ENCODE measurements around the gene NOL6. TPM values are rescaled to one million over a fixed set of nuclear protein-coding genes. Genes with fewer than 3 reads are reported as not detected.
A peak's percentile ranks its signal among the peaks of the same experiment; 100 is the strongest.
"Not testable (repeated sequence)": the region's sequence is repeated elsewhere in the genome, so short reads cannot be mapped to it uniquely, and the experiment has no call there.

Gene NOL6, protein sequence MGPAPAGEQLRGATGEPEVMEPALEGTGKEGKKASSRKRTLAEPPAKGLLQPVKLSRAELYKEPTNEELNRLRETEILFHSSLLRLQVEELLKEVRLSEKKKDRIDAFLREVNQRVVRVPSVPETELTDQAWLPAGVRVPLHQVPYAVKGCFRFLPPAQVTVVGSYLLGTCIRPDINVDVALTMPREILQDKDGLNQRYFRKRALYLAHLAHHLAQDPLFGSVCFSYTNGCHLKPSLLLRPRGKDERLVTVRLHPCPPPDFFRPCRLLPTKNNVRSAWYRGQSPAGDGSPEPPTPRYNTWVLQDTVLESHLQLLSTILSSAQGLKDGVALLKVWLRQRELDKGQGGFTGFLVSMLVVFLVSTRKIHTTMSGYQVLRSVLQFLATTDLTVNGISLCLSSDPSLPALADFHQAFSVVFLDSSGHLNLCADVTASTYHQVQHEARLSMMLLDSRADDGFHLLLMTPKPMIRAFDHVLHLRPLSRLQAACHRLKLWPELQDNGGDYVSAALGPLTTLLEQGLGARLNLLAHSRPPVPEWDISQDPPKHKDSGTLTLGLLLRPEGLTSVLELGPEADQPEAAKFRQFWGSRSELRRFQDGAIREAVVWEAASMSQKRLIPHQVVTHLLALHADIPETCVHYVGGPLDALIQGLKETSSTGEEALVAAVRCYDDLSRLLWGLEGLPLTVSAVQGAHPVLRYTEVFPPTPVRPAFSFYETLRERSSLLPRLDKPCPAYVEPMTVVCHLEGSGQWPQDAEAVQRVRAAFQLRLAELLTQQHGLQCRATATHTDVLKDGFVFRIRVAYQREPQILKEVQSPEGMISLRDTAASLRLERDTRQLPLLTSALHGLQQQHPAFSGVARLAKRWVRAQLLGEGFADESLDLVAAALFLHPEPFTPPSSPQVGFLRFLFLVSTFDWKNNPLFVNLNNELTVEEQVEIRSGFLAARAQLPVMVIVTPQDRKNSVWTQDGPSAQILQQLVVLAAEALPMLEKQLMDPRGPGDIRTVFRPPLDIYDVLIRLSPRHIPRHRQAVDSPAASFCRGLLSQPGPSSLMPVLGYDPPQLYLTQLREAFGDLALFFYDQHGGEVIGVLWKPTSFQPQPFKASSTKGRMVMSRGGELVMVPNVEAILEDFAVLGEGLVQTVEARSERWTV
- total RNA-seq (17.2 and 20.6 TPM in 2 replicates), polyA plus RNA-seq (9.0 and 18.6 TPM in 2 replicates)

DNA sequence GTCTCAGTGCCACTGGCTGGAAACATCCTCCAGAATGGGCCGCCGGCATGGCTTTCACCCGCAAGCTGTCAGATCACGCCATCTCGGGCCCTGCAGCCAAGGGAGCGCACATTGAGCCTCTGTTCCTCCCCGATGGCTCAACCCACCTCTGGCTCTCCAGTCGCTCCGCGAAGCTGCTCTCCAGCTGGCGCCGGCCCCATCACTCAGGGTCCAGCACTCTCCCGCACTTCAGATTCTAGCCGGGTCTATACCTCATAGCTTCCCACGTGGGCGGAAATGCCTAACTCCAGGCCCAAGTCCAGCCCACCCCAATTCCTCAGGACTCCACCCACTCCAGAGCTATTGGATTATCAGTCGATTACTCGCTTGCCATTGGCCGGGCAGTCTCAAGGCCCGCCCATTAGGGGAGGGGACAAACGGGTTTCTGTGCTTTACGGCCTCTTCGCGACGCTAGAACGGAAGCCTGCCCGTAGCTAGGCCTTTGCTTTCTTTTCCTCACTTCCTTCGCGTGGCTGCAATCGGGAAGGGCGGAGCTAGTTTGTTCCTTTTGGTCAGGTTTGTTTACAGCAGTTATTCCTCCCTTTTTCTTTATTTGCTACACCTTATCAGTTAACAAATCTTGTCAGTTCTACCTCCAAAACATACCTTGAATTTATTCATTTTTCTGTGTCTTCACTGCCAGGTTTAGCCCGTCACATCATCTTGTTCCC lies at the start of gene NOL6:
Gene NOL6, minus strand, starts transcription at position 282 of the 710 bp plus-strand sequence. Its CDS starts 82 bp downstream, at position 200.
- H3K36me3 ChIP-seq, result peaks cover 14% of the 10 kb centered on the region
- H3K27ac ChIP-seq, result peak within 1 kb of the TSS; percentile 53
- H3K4me3 ChIP-seq, result peak within 1 kb of the TSS; percentile 81
- no peaks in the 10 kb centered on the region for H3K9me3 ChIP-seq (ENCODE audit: low read depth)
- H3K4me1 ChIP-seq (ENCODE audit: low read depth), result peaks cover 3% of the 10 kb centered on the region
- peak; percentile 99 to 100 for DNase-seq (ENCODE audit: low read depth in 1 of 2, low spot score in 1 of 2)
- no peaks in the 10 kb centered on the region for H3K27me3 ChIP-seq
- no peak for TF ChIP-seq CTCF (IDR thresholded peaks at IDR 0.05; ENCODE audit: low read depth, low read length)

- not testable (repeated sequence) for H3K9me3 ChIP-seq (ENCODE audit: low read depth); H3K27ac ChIP-seq; DNase-seq (ENCODE audit: low read depth in 1 of 2, low spot score in 1 of 2); H3K4me3 ChIP-seq; H3K36me3 ChIP-seq; H3K4me1 ChIP-seq (ENCODE audit: low read depth)
- peaks cover 51% of the 10 kb centered on the region for H3K27me3 ChIP-seq
Observed at GRCh38 chr9:33521861-33522260, 48.1 kb upstream of the NOL6 start.

GRCh38 chr9:33517934-33518577 lies 44.3 kb upstream of the NOL6 start:
- H3K9me3 ChIP-seq (ENCODE audit: low read depth); H3K27ac ChIP-seq; H3K36me3 ChIP-seq; H3K4me1 ChIP-seq (ENCODE audit: low read depth); H3K4me3 ChIP-seq: not testable (repeated sequence)
- peak in 1 of 2 donors; percentile 63 for DNase-seq (ENCODE audit: low read depth in 1 of 2, low spot score in 1 of 2)
- H3K27me3 ChIP-seq, result peaks cover 17% of the 10 kb centered on the region

GRCh38 chr9:33517373-33517772 lies 43.6 kb upstream of the NOL6 start:
- Histone ChIP-seq H3K27me3 (peaks cover 10% of the 10 kb centered on the region), H3K9me3 (ENCODE audit: low read depth) (no peaks in the 10 kb centered on the region), H3K4me1 (ENCODE audit: low read depth) (no peaks in the 10 kb centered on the region), H3K36me3 (no peaks in the 10 kb centered on the region), H3K4me3 (no peak overlapping the region), H3K27ac (no peak overlapping the region)
- TF ChIP-seq CTCF (IDR thresholded peaks at IDR 0.05; ENCODE audit: low read depth, low read length), result peak; percentile 66
- DNase-seq (ENCODE audit: low read depth in 1 of 2, low spot score in 1 of 2), result peak; percentile 39 to 66

- not testable (repeated sequence) for H3K36me3 ChIP-seq; H3K27ac ChIP-seq; H3K4me1 ChIP-seq (ENCODE audit: low read depth); H3K4me3 ChIP-seq; DNase-seq (ENCODE audit: low read depth in 1 of 2, low spot score in 1 of 2); H3K27me3 ChIP-seq; H3K9me3 ChIP-seq (ENCODE audit: low read depth)
Observed at GRCh38 chr9:33516397-33516796, 42.7 kb upstream of the NOL6 start.

DNA sequence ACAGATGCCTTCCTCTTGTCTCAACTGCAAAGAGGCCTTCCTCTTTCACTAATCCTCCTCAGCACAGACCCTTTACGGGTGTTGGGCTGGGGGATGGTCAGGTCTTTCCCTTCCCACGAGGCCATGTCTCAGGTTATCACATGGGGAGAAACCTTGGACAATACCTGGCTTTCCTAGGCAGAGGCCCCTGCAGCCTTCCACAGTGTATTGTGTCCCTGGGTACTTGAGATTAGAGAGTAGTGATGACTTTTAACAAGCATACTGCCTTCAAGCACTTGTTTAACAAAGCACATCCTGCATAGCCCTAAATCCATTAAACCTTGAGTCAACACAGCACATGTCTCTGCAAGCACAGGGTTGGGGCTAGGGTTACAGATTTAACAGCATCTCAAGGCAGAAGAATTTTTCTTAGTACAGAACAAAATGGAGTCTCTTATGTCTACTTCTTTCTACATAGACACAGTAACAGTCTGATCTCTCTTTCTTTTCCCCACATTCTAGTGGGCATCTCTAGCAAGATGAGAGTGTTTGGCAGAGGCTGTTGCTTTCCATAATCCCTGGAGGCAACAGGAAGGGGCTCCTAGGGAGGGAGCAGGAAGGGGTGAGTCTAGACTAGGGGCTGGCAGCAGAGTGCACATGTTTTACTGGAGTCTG lies 41.7 kb upstream of the NOL6 start:
- not testable (repeated sequence) for DNase-seq (ENCODE audit: low read depth in 1 of 2, low spot score in 1 of 2)

DNA sequence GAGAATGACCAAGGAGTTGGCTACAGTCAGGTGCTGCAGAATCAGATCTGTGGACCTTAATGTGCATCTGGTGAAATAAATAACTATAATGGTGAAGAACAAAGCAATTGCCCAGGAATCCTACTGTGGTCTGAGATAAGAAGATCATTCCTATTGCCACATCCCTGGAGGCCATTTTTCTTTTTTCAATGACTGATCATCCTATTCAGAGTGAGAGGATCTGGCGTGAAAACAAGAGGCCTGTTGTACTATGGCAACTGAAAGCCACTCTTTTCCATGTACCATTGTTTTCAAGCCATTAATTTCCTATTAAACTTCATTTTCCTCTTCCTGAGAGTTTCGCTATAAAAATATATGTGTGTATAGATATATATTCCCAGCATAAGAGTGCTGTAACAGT lies 38.8 kb upstream of the NOL6 start:
- not testable (repeated sequence) for H3K4me1 ChIP-seq (ENCODE audit: low read depth); H3K36me3 ChIP-seq; H3K9me3 ChIP-seq (ENCODE audit: low read depth); H3K27me3 ChIP-seq; H3K27ac ChIP-seq; H3K4me3 ChIP-seq
- peak in 1 of 2 donors; percentile 35 for DNase-seq (ENCODE audit: low read depth in 1 of 2, low spot score in 1 of 2)

More for the DNA sequence above, 41.7 kb upstream of the NOL6 start:
- H3K4me1 ChIP-seq (ENCODE audit: low read depth); H3K4me3 ChIP-seq; H3K27me3 ChIP-seq; H3K9me3 ChIP-seq (ENCODE audit: low read depth); H3K36me3 ChIP-seq; H3K27ac ChIP-seq: not testable (repeated sequence)

- DNase-seq (ENCODE audit: low read depth in 1 of 2, low spot score in 1 of 2); H3K36me3 ChIP-seq; H3K9me3 ChIP-seq (ENCODE audit: low read depth); H3K27me3 ChIP-seq; H3K4me1 ChIP-seq (ENCODE audit: low read depth): not testable (repeated sequence)
- peak overlapping the region; percentile 22 for H3K4me3 ChIP-seq
- peak overlapping the region; percentile 48 for H3K27ac ChIP-seq
Observed at GRCh38 chr9:33511184-33511517, 37.4 kb upstream of the NOL6 start.
